Loucy (cell line): Measurements from ENCODE around the gene OR2A2.

Experiments used
- H2AFZ ChIP-seq: fragments of 200-600 bp; sonication (generic); 2 replicates; pipeline ENCODE4 v1.6.0; 2016; ENCODE audit warnings: antibody characterized with exemption, mild to moderate bottlenecking, low read length, moderate library complexity
- H3F3A ChIP-seq: fragments of 200-600 bp; 2 replicates; pipeline ENCODE4 v1.6.0; 2016; ENCODE audit warnings: antibody characterized with exemption, low read depth, mild to moderate bottlenecking
- H3K27me3 ChIP-seq: fragments of 200-600 bp; sonication (generic); 2 replicates; pipeline ENCODE4 v1.6.1; 2014; ENCODE audit warnings: low read length, mild to moderate bottlenecking; ENCODE audit not compliant: insufficient read depth, poor library complexity, severe bottlenecking
- H3K36me3 ChIP-seq: fragments of 200-600 bp; sonication (generic); 2 replicates; pipeline ENCODE4 v1.6.1; 2016; ENCODE audit warnings: low read length; ENCODE audit not compliant: insufficient read depth
- H3K4me1 ChIP-seq: fragments of 200-600 bp; sonication (generic); 2 replicates; pipeline ENCODE4 v1.5.1; 2014; ENCODE audit warnings: low read length, mild to moderate bottlenecking; ENCODE audit not compliant: insufficient read depth, poor library complexity, severe bottlenecking
- H3K4me2 ChIP-seq: fragments of 200-600 bp; sonication (generic); 2 replicates; pipeline ENCODE4 v1.6.0; 2014; ENCODE audit warnings: antibody characterized with exemption, low read length, low read depth, mild to moderate bottlenecking; ENCODE audit not compliant: poor library complexity, severe bottlenecking
- H3K4me3 ChIP-seq: fragments of 200-600 bp; sonication (generic); 2 replicates; pipeline ENCODE4 v1.5.1; 2014; ENCODE audit warnings: low read length, mild to moderate bottlenecking, mixed read lengths; ENCODE audit not compliant: poor library complexity, severe bottlenecking
- H3K79me2 ChIP-seq: fragments of 200-600 bp; sonication (generic); 2 replicates; pipeline ENCODE4 v1.6.1; 2014; ENCODE audit warnings: low read length; ENCODE audit not compliant: insufficient read depth
- H3K9ac ChIP-seq: fragments of 200-600 bp; sonication (generic); 2 replicates; pipeline ENCODE4 v1.6.0; 2014; ENCODE audit warnings: mild to moderate bottlenecking, low read depth, low read length, moderate library complexity; ENCODE audit not compliant: poor library complexity, severe bottlenecking
- H3K9me2 ChIP-seq: fragments of 200-600 bp; sonication (generic); replicated peaks from 2 replicates; pipeline ENCODE4 v1.6.1; 2016; ENCODE audit warnings: low read depth, low read length, mixed read lengths
- H3K9me3 ChIP-seq: fragments of 200-600 bp; sonication (generic); 2 replicates; pipeline ENCODE4 v1.6.1; 2014; ENCODE audit warnings: mild to moderate bottlenecking, antibody characterized with exemption, low read length, low read depth; ENCODE audit not compliant: insufficient read depth
- H4K20me1 ChIP-seq: fragments of 200-600 bp; sonication (generic); 2 replicates; pipeline ENCODE4 v1.6.0; 2014; ENCODE audit warnings: antibody characterized with exemption, low read length, mild to moderate bottlenecking; ENCODE audit not compliant: insufficient read depth, poor library complexity, severe bottlenecking
- CTCF ChIP-seq: fragments of 200-600 bp; sonication (generic); conservative IDR thresholded peaks from 2 replicates; pipeline ENCODE4 v1.5.1; 2014; ENCODE audit warnings: mild to moderate bottlenecking, antibody characterized with exemption, low read length
- EZH2phosphoT487 ChIP-seq: fragments of 200-600 bp; IDR thresholded peaks from 2 replicates; pipeline ENCODE4 v1.6.1; 2018; ENCODE audit warnings: antibody characterized with exemption, mild to moderate bottlenecking, moderate library complexity, borderline replicate concordance

The OR2A2 gene

GRCh38 chr7:144132262-144132661, 22.9 kb downstream of the OR2A2 start:
- Histone ChIP-seq H3K4me1 (no peaks in the 10 kb centered on the region), H2AFZ (no peak overlapping the region), H3K4me3 (no peak overlapping the region), H3K27me3 (no peaks in the 10 kb centered on the region), H3K36me3 (no peaks in the 10 kb centered on the region), H3K9me2 (no peaks in the 10 kb centered on the region), H3K4me2 (no peak overlapping the region), H3K9ac (no peak overlapping the region), H3K9me3 (no peaks in the 10 kb centered on the region), H4K20me1 (no peaks in the 10 kb centered on the region), H3F3A (no peaks in the 10 kb centered on the region), H3K79me2 (no peaks in the 10 kb centered on the region)
- TF ChIP-seq EZH2phosphoT487 (no peak), CTCF (no peak)

GRCh38 chr7:144133307-144133706, 23.9 kb downstream of the OR2A2 start:
- Histone ChIP-seq H3K27me3 (no peaks in the 10 kb centered on the region), H3K36me3 (no peaks in the 10 kb centered on the region), H2AFZ (no peak overlapping the region), H3K4me3 (no peak overlapping the region), H3F3A (no peaks in the 10 kb centered on the region), H3K4me2 (no peak overlapping the region), H3K4me1 (no peaks in the 10 kb centered on the region), H3K9ac (no peak overlapping the region), H4K20me1 (no peaks in the 10 kb centered on the region), H3K9me3 (no peaks in the 10 kb centered on the region), H3K79me2 (no peaks in the 10 kb centered on the region), H3K9me2 (no peaks in the 10 kb centered on the region)
- TF ChIP-seq CTCF (no peak), EZH2phosphoT487 (no peak)

- H3K27me3 ChIP-seq: no peaks in the 10 kb centered on the region
- H3K4me1 ChIP-seq: no peaks in the 10 kb centered on the region
These were observed 24.7 kb downstream of the OR2A2 start for GRCh38 chr7:144134116-144134515.

More at GRCh38 chr7:144134116-144134515, 24.7 kb downstream of the OR2A2 start:
- H3K9me2 ChIP-seq: no peaks in the 10 kb centered on the region
- no peak overlapping the region for H3K9ac ChIP-seq
- no peak overlapping the region for H3K4me2 ChIP-seq
- H4K20me1 ChIP-seq: no peaks in the 10 kb centered on the region
- H2AFZ ChIP-seq: no peak overlapping the region
- no peaks in the 10 kb centered on the region for H3F3A ChIP-seq
- no peaks in the 10 kb centered on the region for H3K9me3 ChIP-seq
- no peaks in the 10 kb centered on the region for H3K36me3 ChIP-seq
- no peaks in the 10 kb centered on the region for H3K79me2 ChIP-seq
- no peak overlapping the region for H3K4me3 ChIP-seq
- TF ChIP-seq EZH2phosphoT487 (no peak), CTCF (no peak)
